CD4-positive, alpha-beta T cell treated with Interleukin-21 for 1 hour (primary cell): Measurements from ENCODE around the gene C19orf25.
A peak's percentile ranks its signal among the peaks of the same experiment; 100 is the strongest.
"Not testable (repeated sequence)": the region's sequence is repeated elsewhere in the genome, so short reads cannot be mapped to it uniquely, and the experiment has no call there.

Source experiments
- DNase-seq: peaks from one replicate; pipeline ENCODE4 v3.0.0-alpha.2; 2020

Gene C19orf25

GRCh38 chr19:1495051-1495798 is 16.2 kb upstream of the C19orf25 start:
- DNase-seq: no peak

GRCh38 chr19:1494115-1494815 is 15.2 kb upstream of the C19orf25 start:
- no peak for DNase-seq

GRCh38 chr19:1492474-1493006 is 13.5 kb upstream of the C19orf25 start:
- no peak for DNase-seq

- no peak for DNase-seq
These were observed 12.8 kb upstream of the C19orf25 start for GRCh38 chr19:1491849-1492170.

GRCh38 chr19:1491114-1491848 is 12.3 kb upstream of the C19orf25 start, which contains the start of gene REEP6:
Gene REEP6 (plus strand): TSS chr19:1491181. CDS start chr19:1491270, 89 bp downstream.
- no peak for DNase-seq

- peak; percentile 98 for DNase-seq
These were observed 11.5 kb upstream of the C19orf25 start, which contains the start of gene PCSK4 for GRCh38 chr19:1490311-1491113. Gene PCSK4 (minus strand): TSS chr19:1490350. CDS start chr19:1490346, 4 bp downstream.

- DNase-seq: no peak
These were observed 10.7 kb upstream of the C19orf25 start for GRCh38 chr19:1489463-1490310.

- no peak for DNase-seq
These were observed 9.2 kb upstream of the C19orf25 start for GRCh38 chr19:1488282-1488601.

- DNase-seq: no peak
These were observed 8.7 kb upstream of the C19orf25 start for GRCh38 chr19:1487576-1488281.

GRCh38 chr19:1486720-1487575 is 7.9 kb upstream of the C19orf25 start:
- no peak for DNase-seq

GRCh38 chr19:1483979-1484428 is 5.0 kb upstream of the C19orf25 start:
- DNase-seq: no peak

GRCh38 chr19:1483131-1483978 is 4.3 kb upstream of the C19orf25 start:
- no peak for DNase-seq

GRCh38 chr19:1482361-1483130 is 3.5 kb upstream of the C19orf25 start:
- no peak for DNase-seq

- no peak for DNase-seq
These were observed 2.9 kb upstream of the C19orf25 start for GRCh38 chr19:1481893-1482360.

- DNase-seq: no peak
These were observed 2.3 kb upstream of the C19orf25 start for GRCh38 chr19:1481224-1481892.

GRCh38 chr19:1477056-1477455 is 2.0 kb downstream of the C19orf25 start:
- DNase-seq: not testable (repeated sequence)

- DNase-seq: no peak
These were observed 3.1 kb downstream of the C19orf25 start for GRCh38 chr19:1475751-1476437.
